ENCODE measurements around the gene MBD3.

The MBD3 gene

GRCh38 chr19:1601613-1602064, 9.0 kb upstream of the MBD3 start:
- in situ Hi-C loops (cut with HindIII; ENCODE audit: low sequenced_read_pairs) = no loop called here

- in situ Hi-C loops (cut with HindIII; ENCODE audit: low sequenced_read_pairs) = no loop called here
Observed at GRCh38 chr19:1599460-1599846, 6.8 kb upstream of the MBD3 start.

GRCh38 chr19:1598777-1599459, 6.3 kb upstream of the MBD3 start:
- in situ Hi-C loops (cut with HindIII; ENCODE audit: low sequenced_read_pairs) = no loop called here

- in situ Hi-C loops (cut with HindIII; ENCODE audit: low sequenced_read_pairs) = no loop called here
Observed at GRCh38 chr19:1593501-1593772, 772 bp upstream of the MBD3 start.

DNA sequence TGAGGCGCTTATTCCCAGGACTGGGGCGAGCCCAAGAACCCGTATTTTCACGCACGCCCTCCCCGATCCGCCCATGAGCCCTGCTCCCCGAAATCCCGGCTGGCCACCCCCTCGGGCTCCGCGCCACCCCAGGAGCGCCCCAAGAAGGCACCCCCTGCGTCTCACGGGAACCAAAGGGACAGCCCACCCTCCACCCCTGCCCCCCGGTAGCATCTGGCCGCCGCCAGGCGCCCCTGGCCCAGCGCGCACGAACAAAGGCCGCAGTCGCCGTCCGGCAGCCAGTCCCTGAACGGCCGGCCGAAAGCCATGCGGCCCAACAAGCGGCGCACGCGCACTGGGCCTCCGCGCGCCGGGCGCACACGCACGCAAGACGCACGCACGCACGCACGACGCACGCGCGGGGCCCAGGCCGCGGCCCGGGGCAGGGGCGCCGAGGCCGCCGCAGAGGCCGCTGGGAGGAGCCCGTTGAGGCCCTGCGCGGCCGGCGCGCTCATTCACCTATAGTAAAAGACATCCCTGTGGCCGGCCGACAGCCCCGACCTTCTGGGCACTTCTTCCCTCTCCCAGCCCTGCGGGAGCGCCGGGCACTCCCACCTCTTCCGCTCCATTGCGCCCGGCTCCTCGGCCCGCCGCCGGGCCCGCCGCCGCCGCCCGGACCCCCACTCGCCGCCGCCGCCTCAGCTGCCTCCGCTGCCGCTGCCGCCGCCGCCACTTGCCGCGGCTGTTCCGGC, 476 bp downstream of the MBD3 start:
- in situ Hi-C loops (cut with HindIII; ENCODE audit: low sequenced_read_pairs) = no loop called here

DNA sequence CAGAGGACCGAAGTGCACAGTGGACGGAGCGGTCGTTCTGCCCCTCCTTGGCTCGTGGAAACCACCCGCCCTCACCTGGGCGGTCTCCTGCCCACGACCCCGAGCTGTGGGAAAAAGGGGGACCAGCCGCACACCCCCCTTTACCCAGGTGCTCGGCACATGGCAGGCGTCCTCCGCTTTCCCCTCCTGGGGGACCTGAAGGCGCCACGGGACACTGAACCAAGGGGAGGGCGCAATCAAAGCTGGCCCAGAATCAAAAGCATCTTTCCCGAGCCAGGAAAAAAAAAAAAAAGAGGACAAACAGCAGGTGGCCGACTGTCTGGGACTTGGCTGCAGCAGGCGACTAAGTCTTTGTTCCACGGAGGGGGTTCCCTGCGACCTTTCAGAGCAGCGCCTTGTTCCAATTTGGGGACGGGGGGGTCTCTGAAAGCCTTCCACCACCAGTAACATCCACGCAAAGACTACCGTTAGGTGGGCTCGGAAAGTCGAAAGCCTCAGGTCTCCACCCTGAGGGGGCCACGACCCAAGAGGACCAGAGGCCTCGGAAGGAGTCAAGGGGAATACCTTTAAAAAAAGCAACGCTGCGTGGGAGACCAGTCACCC, 1.1 kb downstream of the MBD3 start:
- in situ Hi-C loops (cut with HindIII; ENCODE audit: low sequenced_read_pairs) = no loop called here

GRCh38 chr19:1590641-1591397, 1.8 kb downstream of the MBD3 start:
- in situ Hi-C loops (cut with HindIII; ENCODE audit: low sequenced_read_pairs) = no loop called here

- in situ Hi-C loops (cut with HindIII; ENCODE audit: low sequenced_read_pairs) = no loop called here
Observed at GRCh38 chr19:1587872-1588271, 4.8 kb downstream of the MBD3 start.

DNA sequence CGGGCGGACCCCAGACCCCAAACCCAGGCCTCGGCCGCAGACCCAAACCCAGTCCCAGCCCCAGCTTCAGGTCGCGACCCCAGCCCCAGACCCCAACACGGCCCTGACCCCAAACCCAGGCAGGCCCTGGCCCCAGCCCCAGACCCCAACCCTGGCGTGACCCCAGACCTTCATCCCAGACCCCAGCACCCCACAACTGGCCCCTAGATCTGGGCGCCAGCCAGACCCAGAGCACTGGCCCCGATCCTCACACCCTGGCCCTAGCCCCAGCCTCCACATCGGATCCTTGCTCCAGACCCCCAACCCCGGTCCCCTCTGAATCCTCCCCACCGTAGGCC, 7.5 kb downstream of the MBD3 start:
- in situ Hi-C loops (cut with HindIII; ENCODE audit: low sequenced_read_pairs) = no loop called here

- in situ Hi-C loops (cut with HindIII; ENCODE audit: low sequenced_read_pairs) = no loop called here
Observed at GRCh38 chr19:1584500-1585242, 8.0 kb downstream of the MBD3 start.

DNA sequence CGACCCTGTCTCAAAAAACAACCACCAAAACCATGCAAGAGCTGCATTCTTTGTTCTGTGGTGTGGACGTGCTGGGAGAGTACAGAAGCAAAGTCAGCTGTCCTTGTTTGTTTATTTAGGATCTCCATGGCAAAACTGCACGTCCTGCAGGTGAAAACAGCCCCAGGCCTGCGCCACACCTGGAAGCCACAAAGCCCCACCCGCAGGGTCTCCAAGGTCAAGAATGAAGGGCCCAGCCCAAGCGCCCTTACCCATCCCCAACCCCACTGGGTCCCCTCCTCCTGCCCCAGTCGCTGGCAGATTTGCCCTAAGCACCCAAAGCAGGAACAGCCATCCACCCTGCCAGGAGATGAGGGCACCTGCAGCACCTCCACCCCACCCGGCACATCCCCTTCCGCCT, 10.5 kb downstream of the MBD3 start:
- in situ Hi-C loops (cut with HindIII; ENCODE audit: low sequenced_read_pairs) = no loop called here

DNA sequence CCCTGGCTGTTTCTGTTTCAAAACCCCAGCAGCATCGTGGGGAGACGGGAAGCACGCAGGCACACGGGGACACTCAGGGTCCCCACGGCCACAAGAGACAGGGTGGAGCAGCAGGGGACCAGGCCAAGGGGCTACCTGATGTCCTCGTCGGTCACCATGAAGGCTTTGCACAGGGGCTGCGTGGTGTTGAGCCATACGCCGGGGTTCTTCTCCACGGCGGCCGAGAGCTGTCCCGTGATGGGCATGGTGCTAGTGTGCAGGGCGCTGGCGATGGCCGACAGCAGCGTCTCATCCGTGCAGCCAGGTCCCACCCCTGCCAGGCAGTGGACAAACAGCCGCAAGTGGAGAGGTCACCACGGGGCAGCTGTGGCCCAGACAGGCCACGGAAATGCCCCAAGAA, 11.7 kb downstream of the MBD3 start:
- in situ Hi-C loops (cut with HindIII; ENCODE audit: low sequenced_read_pairs) = no loop called here

DNA sequence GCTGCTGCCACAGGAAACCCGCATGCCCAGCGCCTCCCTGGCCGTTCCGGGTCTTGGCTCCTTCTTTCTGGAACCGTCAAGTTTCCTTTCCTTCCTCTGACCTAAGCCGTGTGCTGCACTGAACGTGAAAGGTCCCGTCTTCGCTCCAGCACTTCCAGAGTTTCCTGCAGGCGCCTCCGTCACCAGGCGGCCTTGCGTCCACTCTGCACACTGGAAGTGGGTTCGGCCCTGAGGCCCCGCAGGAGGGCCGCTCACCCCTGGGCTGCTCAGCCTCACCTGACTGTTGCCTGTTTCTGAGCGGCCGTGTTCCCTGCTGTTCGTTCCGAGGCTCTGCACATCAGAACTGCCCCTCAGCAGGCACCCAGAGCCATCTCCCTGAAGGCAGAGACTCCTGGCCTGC, 12.3 kb downstream of the MBD3 start:
- in situ Hi-C loops (cut with HindIII; ENCODE audit: low sequenced_read_pairs) = no loop called here

GRCh38 chr19:1579222-1579621, 13.4 kb downstream of the MBD3 start:
- in situ Hi-C loops (cut with HindIII; ENCODE audit: low sequenced_read_pairs) = no loop called here

- in situ Hi-C loops (cut with HindIII; ENCODE audit: low sequenced_read_pairs) = no loop called here
Observed at GRCh38 chr19:1577929-1578618, 14.6 kb downstream of the MBD3 start.

- in situ Hi-C loops (cut with HindIII; ENCODE audit: low sequenced_read_pairs) = no loop called here
Observed at GRCh38 chr19:1577090-1577928, 15.4 kb downstream of the MBD3 start.

GRCh38 chr19:1576242-1577089, 16.2 kb downstream of the MBD3 start:
- in situ Hi-C loops (cut with HindIII; ENCODE audit: low sequenced_read_pairs) = no loop called here

DNA sequence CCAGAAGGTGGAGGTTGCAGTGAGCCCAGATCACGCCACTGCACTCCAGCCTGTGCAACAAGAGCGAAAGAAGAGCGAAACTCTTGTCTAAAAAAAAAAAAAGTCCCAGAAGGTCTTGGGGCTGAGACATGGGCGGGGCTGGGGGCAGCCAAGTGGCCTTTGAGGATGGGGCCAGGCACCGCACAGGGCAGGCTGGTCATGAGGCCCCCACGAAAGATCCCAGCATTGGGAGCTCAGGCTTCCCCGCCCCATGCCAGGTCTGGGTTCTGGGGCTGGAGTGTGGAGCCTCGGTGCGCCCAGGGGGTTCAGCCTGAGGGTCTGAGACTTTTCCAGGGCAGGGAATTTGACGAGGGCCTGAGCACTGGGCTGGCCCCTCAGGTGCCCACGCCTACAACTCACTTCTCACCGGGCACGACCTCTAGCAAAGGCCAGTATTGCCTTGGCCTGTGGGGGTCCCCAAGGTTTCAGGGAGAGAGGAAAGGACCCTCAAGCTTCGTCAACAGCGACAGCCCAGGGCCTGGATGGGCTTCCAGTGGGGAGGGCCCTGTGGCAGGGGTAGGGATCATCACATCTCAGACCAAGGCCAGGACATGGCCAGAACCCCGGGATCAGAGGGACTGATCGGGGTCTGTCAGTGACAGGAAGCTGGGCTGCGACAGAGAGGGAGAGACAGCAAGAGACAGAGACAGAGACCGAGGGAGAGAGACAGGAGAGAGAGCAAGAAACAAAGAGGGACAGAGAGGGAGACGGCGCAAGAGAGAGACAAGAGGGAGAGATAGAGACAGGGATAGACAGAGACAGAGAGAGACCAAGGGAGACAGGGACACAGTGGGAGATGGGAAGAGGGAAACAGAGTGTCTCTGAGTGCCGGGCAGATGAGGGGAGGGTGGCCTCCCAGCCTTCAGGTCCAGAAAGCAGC, 17.1 kb downstream of the MBD3 start:
- in situ Hi-C loops (cut with HindIII; ENCODE audit: low sequenced_read_pairs) = no loop called here
